ENCODE results near the gene HOXC12.

Gene HOXC12

GRCh38 chr12:53990311-53991076 is 35.8 kb downstream of the HOXC12 start:
- H3K27ac ChIP-seq = peak overlapping the region; percentile 38
- TF ChIP-seq CTCF (conservative IDR thresholded peaks at IDR 0.05) = no peak

GRCh38 chr12:53991077-53991460 is 36.4 kb downstream of the HOXC12 start:
- H3K27ac ChIP-seq = peak overlapping the region; percentile 38
- TF ChIP-seq CTCF (conservative IDR thresholded peaks at IDR 0.05) = no peak

- no peak for TF ChIP-seq CTCF (conservative IDR thresholded peaks at IDR 0.05)
- H3K27ac ChIP-seq = no peak overlapping the region
These were observed 37.7 kb downstream of the HOXC12 start for GRCh38 chr12:53992377-53992889.

GRCh38 chr12:53993162-53994008 is 38.7 kb downstream of the HOXC12 start:
- TF ChIP-seq CTCF (conservative IDR thresholded peaks at IDR 0.05) = no peak
- no peak overlapping the region for H3K27ac ChIP-seq

- TF ChIP-seq CTCF (conservative IDR thresholded peaks at IDR 0.05) = no peak
- no peak overlapping the region for H3K27ac ChIP-seq
These were observed 39.2 kb downstream of the HOXC12 start for GRCh38 chr12:53994009-53994263.

GRCh38 chr12:53994264-53995001 is 39.7 kb downstream of the HOXC12 start:
- no peak for TF ChIP-seq CTCF (conservative IDR thresholded peaks at IDR 0.05)
- H3K27ac ChIP-seq = no peak overlapping the region

- H3K27ac ChIP-seq = no peak overlapping the region
- no peak for TF ChIP-seq CTCF (conservative IDR thresholded peaks at IDR 0.05)
These were observed 40.3 kb downstream of the HOXC12 start for GRCh38 chr12:53995002-53995377.
